HCT116 (cell line): ENCODE data around the gene SULT1C4. TPM values are rescaled to one million over a fixed set of nuclear protein-coding genes. Genes with fewer than 3 reads are reported as not detected.

Source experiments
- ATAC-seq: fragments of 200-7000 bp; cut with Tn5 transposase; 2 replicates; pipeline ENCODE4 v1.9.1; 2020; ENCODE audit warnings: mild to moderate bottlenecking, moderate library complexity
- BruUV-seq: library from RNA; stranded (reverse); fragments of 400-500 nt; replicated peaks from 2 replicates; lab custom pipeline; 2021; lab: Mats Ljungman, UMichigan
- CTCF ChIA-PET: fragments of 300-600 bp; sonication (Branson Sonifier 250); formaldehyde crosslinking; loops from one replicate; lab custom pipeline; 2021; ENCODE audit warnings: antibody characterized with exemption; lab: Charles Lee
- POLR2A ChIA-PET: fragments of 300-600, 350-600 bp; sonication (Branson Sonifier 250); formaldehyde crosslinking; loops from one replicate; lab custom pipeline; 2021; ENCODE audit warnings: antibody characterized with exemption; lab: Charles Lee
- RAD21 ChIA-PET, 2 experiments: fragments of 300-600 bp; sonication (Branson Sonifier 250); formaldehyde crosslinking; loops; one replicate each; lab custom pipeline; 2023; ENCODE audit warnings: low total read pairs in 2 of 2; ENCODE audit not compliant: uncharacterized antibody in 2 of 2, unreplicated experiment in 2 of 2, low non-redundant PET in 1 of 2; lab: Charles Lee
- DNase-seq: peaks from one replicate; pipeline ENCODE4 v3.0.0-alpha.2; 2010; ENCODE audit warnings: low read depth, low spot score
- H2AFZ ChIP-seq: fragments of 200-600 bp; shearing (Covaris generic), sonication (generic); 2 replicates; pipeline ENCODE4 v1.6.1; 2017; ENCODE audit warnings: low read depth, mixed run types, mixed read lengths, antibody characterized with exemption, low read length; ENCODE audit not compliant: poor library complexity, severe bottlenecking
- H3K27ac ChIP-seq: 2 replicates; pipeline ENCODE4 v1.5.1; 2012; ENCODE audit warnings: low read depth, low read length
- H3K27me3 ChIP-seq: fragments of 200-600 bp; sonication (generic); 2 replicates; pipeline ENCODE4 v1.6.1; 2016; ENCODE audit warnings: mixed run types, low read length, mixed read lengths; ENCODE audit not compliant: insufficient read depth
- H3K36me3 ChIP-seq, 2 experiments: fragments of 200-500 bp in 1 of 2; fragments of 200-600 bp in 1 of 2; sonication (Bioruptor generic) in 1 of 2; sonication (generic) in 1 of 2; 2 replicates each; pipeline versions ENCODE4 v1.5.1 to v1.6.1; 2014 to 2016; ENCODE audit warnings: low read length in 2 of 2, inconsistent platforms in 1 of 2, mixed read lengths in 1 of 2, mixed run types in 1 of 2; ENCODE audit not compliant: insufficient read depth in 2 of 2, control insufficient read depth in 1 of 2
- H3K4me1 ChIP-seq, 2 experiments: fragments of 200-600 bp in 1 of 2; sonication (generic) in 1 of 2; 2 replicates each; pipeline versions ENCODE4 v1.5.1 to v1.6.1; 2012 to 2017; ENCODE audit warnings: low read length in 2 of 2, inconsistent platforms in 1 of 2, mild to moderate bottlenecking in 1 of 2, mixed read lengths in 1 of 2, mixed run types in 1 of 2, moderate library complexity in 1 of 2; ENCODE audit not compliant: insufficient read depth in 2 of 2, control insufficient read depth in 1 of 2
- H3K4me2 ChIP-seq: fragments of 200-600 bp; sonication (generic); 2 replicates; pipeline ENCODE4 v1.6.1; 2017; ENCODE audit warnings: mixed run types, low read length, mixed read lengths
- H3K4me3 ChIP-seq, 2 experiments: fragments of 200-600 bp in 1 of 2; sonication (generic) in 1 of 2; replicated peaks in 1 of 2; 2 replicates each; pipeline ENCODE4 v1.5.1; 2011 to 2016; ENCODE audit warnings: low read length in 2 of 2, control low read depth in 1 of 2, low read depth in 1 of 2, mild to moderate bottlenecking in 1 of 2, mixed read lengths in 1 of 2, mixed run types in 1 of 2
- H3K79me2 ChIP-seq: fragments of 200-600 bp; sonication (generic); 2 replicates; pipeline ENCODE4 v1.6.1; 2017; ENCODE audit warnings: mild to moderate bottlenecking, mixed run types, low read length, moderate library complexity, mixed read lengths; ENCODE audit not compliant: insufficient read depth
- H3K9ac ChIP-seq: fragments of 200-600 bp; sonication (generic); 2 replicates; pipeline ENCODE4 v1.6.1; 2016; ENCODE audit warnings: low read length, mixed read lengths
- H3K9me2 ChIP-seq: fragments of 200-600 bp; sonication (generic), shearing (Covaris generic); 2 replicates; pipeline ENCODE4 v1.6.1; 2017; ENCODE audit warnings: mixed run types, mild to moderate bottlenecking, moderate library complexity; ENCODE audit not compliant: insufficient read depth
- H3K9me3 ChIP-seq, 2 experiments: fragments of 200-500 bp in 1 of 2; fragments of 200-600 bp in 1 of 2; sonication (Bioruptor generic) in 1 of 2; sonication (generic) in 1 of 2; 2 replicates each; pipeline ENCODE4 v1.6.1; 2014 to 2017; ENCODE audit warnings: low read length in 2 of 2, mixed read lengths in 2 of 2, inconsistent platforms in 1 of 2, low read depth in 1 of 2, mild to moderate bottlenecking in 1 of 2, mixed run types in 1 of 2, moderate library complexity in 1 of 2; ENCODE audit not compliant: control insufficient read depth in 1 of 2, insufficient read depth in 1 of 2
- H4K20me1 ChIP-seq: fragments of 200-600 bp; sonication (generic), shearing (Covaris generic); 2 replicates; pipeline ENCODE4 v1.6.1; 2017; ENCODE audit warnings: mixed run types, mild to moderate bottlenecking, moderate library complexity; ENCODE audit not compliant: insufficient read depth
- CBX3 ChIP-seq: IDR thresholded peaks from 2 replicates; pipeline ENCODE4 v1.6.1; 2012; ENCODE audit warnings: low read depth
- CEBPB ChIP-seq: IDR thresholded peaks from 2 replicates; pipeline ENCODE4 v1.6.1; 2012; ENCODE audit warnings: low read depth
- EGR1 ChIP-seq: IDR thresholded peaks from 2 replicates; pipeline ENCODE4 v1.6.1; 2012; ENCODE audit warnings: low read depth
- ELF1 ChIP-seq: IDR thresholded peaks from 2 replicates; pipeline ENCODE4 v1.6.1; 2012; ENCODE audit warnings: low read depth, borderline replicate concordance
- EZH2phosphoT487 ChIP-seq: fragments of 200-600 bp; IDR thresholded peaks from 2 replicates; pipeline ENCODE4 v1.6.1; 2018; ENCODE audit warnings: antibody characterized with exemption, borderline replicate concordance
- JUND ChIP-seq: IDR thresholded peaks from 2 replicates; pipeline ENCODE4 v1.6.1; 2012
- POLR2A ChIP-seq: IDR thresholded peaks from 2 replicates; pipeline ENCODE4 v1.7.0; 2011; ENCODE audit warnings: borderline replicate concordance; ENCODE audit not compliant: insufficient read depth, insufficient read length; ENCODE audit errors: extremely low read depth
- POLR2AphosphoS5 ChIP-seq: IDR thresholded peaks from 2 replicates; pipeline ENCODE4 v1.6.1; 2011; ENCODE audit warnings: mild to moderate bottlenecking, low read depth, low read length, moderate library complexity
- RAD21 ChIP-seq: IDR thresholded peaks from 2 replicates; pipeline ENCODE4 v1.6.1; 2012; ENCODE audit warnings: low read depth, mild to moderate bottlenecking
- TCF7L2 ChIP-seq: IDR thresholded peaks from 2 replicates; pipeline ENCODE4 v1.7.0; 2011; ENCODE audit warnings: borderline replicate concordance, inconsistent platforms; ENCODE audit not compliant: insufficient read depth, insufficient read length; ENCODE audit errors: extremely low read depth
- YY1 ChIP-seq: IDR thresholded peaks from 2 replicates; pipeline ENCODE4 v1.6.1; 2011; ENCODE audit warnings: low read length, low read depth, moderate library complexity, mild to moderate bottlenecking; ENCODE audit not compliant: insufficient replicate concordance; ENCODE audit errors: extremely low read depth
- ZFX ChIP-seq: fragments of 450-650 bp; IDR thresholded peaks from 2 replicates; pipeline ENCODE4 v1.6.1; 2017
- ZNF274 ChIP-seq: fragments of 200-500 bp; sonication (Bioruptor generic); IDR thresholded peaks from 2 replicates; pipeline ENCODE4 v1.6.1; 2014; ENCODE audit warnings: mild to moderate bottlenecking, low read depth, low read length, inconsistent platforms
- intact Hi-C: fragments of 100-400 bp; cut with micrococcal nuclease; formaldehyde crosslinking; loops from 2 replicates; pipeline ENCODE4 v1.10.0; 2022
- total RNA-seq: library from RNA; stranded (reverse); gene quantifications from one replicate; pipeline ENCODE4 v1.2.1, GENCODE V29; 2021; ENCODE audit not compliant: unreplicated experiment
- TF ChIP-seq, protein P1 (sequence below), 3 experiments: fragments of 200-600 bp in 1 of 3; sonication (generic) in 1 of 3; IDR thresholded peaks in 2 of 3; conservative IDR thresholded peaks in 1 of 3; 2 replicates each; pipeline ENCODE4 v1.5.1; 2012 to 2017; ENCODE audit warnings: low read depth in 2 of 3, low read length in 2 of 3, antibody characterized with exemption in 1 of 3, borderline replicate concordance in 1 of 3, control low read depth in 1 of 3, mild to moderate bottlenecking in 1 of 3, mixed read lengths in 1 of 3, mixed run types in 1 of 3, moderate library complexity in 1 of 3; ENCODE audit not compliant: insufficient read depth in 1 of 3
- TF ChIP-seq, protein P2 (sequence below): IDR thresholded peaks from 2 replicates; pipeline ENCODE4 v1.6.1; 2012
- TF ChIP-seq, protein P3 (sequence below): IDR thresholded peaks from 2 replicates; pipeline ENCODE4 v1.6.1; 2012
- TF ChIP-seq, protein P4 (sequence below): IDR thresholded peaks from 2 replicates; pipeline ENCODE4 v1.6.1; 2011; ENCODE audit warnings: mild to moderate bottlenecking, low read length, moderate library complexity; ENCODE audit not compliant: insufficient replicate concordance; ENCODE audit errors: extremely low read depth

Gene SULT1C4
- total RNA-seq, 1 experiment from 2014 or later, result not detected

DNA sequence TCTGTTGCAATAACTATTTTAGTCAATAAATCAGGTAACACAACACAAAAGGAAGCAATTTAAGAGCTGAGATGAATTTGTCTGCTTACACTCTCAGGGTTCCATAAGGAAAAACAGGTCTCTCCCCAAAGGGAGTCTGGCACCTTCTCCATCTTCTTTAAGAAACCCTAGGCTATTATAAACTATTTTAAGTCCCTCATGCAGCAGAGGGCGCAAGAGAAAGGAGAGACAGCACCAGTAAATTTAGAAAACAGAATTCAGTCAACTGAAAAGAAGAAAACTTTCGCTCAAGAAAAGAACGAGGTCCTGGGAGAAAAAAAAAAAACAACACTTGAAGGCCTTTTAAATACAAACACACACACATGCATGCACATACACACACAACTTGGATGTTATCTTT is 19.1 kb downstream of the SULT1C4 start:
- no peaks in the 10 kb centered on the region for H3K27me3 ChIP-seq
- no peaks in the 10 kb centered on the region for H3K4me1 ChIP-seq
- TF ChIP-seq TCF7L2 (no peak), RAD21 (peak; percentile 45; the same call in 1 of the 2 replicates)
- TF ChIP-seq, protein P1, sequence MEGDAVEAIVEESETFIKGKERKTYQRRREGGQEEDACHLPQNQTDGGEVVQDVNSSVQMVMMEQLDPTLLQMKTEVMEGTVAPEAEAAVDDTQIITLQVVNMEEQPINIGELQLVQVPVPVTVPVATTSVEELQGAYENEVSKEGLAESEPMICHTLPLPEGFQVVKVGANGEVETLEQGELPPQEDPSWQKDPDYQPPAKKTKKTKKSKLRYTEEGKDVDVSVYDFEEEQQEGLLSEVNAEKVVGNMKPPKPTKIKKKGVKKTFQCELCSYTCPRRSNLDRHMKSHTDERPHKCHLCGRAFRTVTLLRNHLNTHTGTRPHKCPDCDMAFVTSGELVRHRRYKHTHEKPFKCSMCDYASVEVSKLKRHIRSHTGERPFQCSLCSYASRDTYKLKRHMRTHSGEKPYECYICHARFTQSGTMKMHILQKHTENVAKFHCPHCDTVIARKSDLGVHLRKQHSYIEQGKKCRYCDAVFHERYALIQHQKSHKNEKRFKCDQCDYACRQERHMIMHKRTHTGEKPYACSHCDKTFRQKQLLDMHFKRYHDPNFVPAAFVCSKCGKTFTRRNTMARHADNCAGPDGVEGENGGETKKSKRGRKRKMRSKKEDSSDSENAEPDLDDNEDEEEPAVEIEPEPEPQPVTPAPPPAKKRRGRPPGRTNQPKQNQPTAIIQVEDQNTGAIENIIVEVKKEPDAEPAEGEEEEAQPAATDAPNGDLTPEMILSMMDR (IDR thresholded peaks at IDR 0.05 in 2 of 3, conservative IDR thresholded peaks at IDR 0.05 in 1 of 3; ENCODE audit: borderline replicate concordance in 1 of 3, insufficient read depth in 1 of 3, low read depth in 2 of 3, low read length in 2 of 3), result peak; percentile 19 to 46 (median 38); a peak in 4 of 6 replicates
- TF ChIP-seq, all 23 proteins: peak for 2
- H3K9me2 ChIP-seq, result no peaks in the 10 kb centered on the region
- H3K9me3 ChIP-seq, result no peaks in the 10 kb centered on the region
- no peaks in the 10 kb centered on the region for H3K36me3 ChIP-seq
- peak; percentile 8 for DNase-seq
- ChIA-PET POLR2A (no interaction called here), CTCF (interaction anchor here (1.1 to 3.2 kb wide), 2 partner anchors 9 to 187 kb away, joined by 3 to 11 read pairs; no protein-coding TSS in a partner anchor), RAD21 (no interaction called here)
- no peak overlapping the region for H3K4me2 ChIP-seq
- H2AFZ ChIP-seq, result no peak overlapping the region
- no peak overlapping the region for H3K4me3 ChIP-seq
- peak; percentile 83 for ATAC-seq
- no peak overlapping the region for H3K9ac ChIP-seq
- no peaks in the 10 kb centered on the region for H3K79me2 ChIP-seq
- BruUV-seq, result no TSS peak
- no peaks in the 10 kb centered on the region for H4K20me1 ChIP-seq
- intact Hi-C loops, result loop anchor here (1.0 kb wide), 1 partner anchor 187 kb away; no protein-coding TSS in a partner anchor
- no peak overlapping the region for H3K27ac ChIP-seq

DNA sequence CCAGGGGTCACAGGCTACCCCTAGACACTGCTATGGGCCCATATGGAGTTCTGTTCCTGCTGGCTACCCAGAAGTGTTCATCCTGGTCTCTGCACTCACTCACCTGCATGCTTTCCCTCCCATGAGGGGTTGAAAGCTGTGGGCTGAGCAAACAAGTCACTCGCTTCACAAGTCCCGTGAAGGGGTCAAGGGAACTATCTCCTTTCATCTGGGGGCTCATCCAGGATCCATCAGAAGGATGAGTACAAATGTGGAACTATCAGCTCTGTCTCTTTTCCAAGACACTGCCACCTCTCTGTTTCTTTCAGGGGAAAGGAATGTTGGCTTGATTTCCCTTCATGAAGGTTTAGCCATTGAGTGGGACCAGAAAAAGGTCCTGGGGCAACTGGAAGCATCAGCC is 21.7 kb downstream of the SULT1C4 start:
- ATAC-seq, result no peak
- Histone ChIP-seq H2AFZ (no peak overlapping the region), H3K9me3 (peaks cover 0 to under 1% of the 10 kb centered on the region in 2 experiments; a peak in 1 of 4 replicates), H3K9ac (no peak overlapping the region), H3K9me2 (no peaks in the 10 kb centered on the region), H4K20me1 (no peaks in the 10 kb centered on the region), H3K27ac (no peak overlapping the region), H3K79me2 (no peaks in the 10 kb centered on the region), H3K4me2 (no peak overlapping the region), H3K27me3 (no peaks in the 10 kb centered on the region), H3K4me3 (no peak overlapping the region), H3K4me1 (no peaks in the 10 kb centered on the region), H3K36me3 (no peaks in the 10 kb centered on the region)
- no TSS peak for BruUV-seq
- RAD21 ChIA-PET, result no interaction called here
- no peak for DNase-seq
- intact Hi-C loops, result no loop called here
- CTCF ChIA-PET, result no interaction called here
- POLR2A ChIA-PET, result no interaction called here
- TF ChIP-seq JUND (no peak), EGR1 (no peak), POLR2AphosphoS5 (no peak), ZFX (no peak), POLR2A (no peak), TCF7L2 (no peak), CBX3 (no peak), CEBPB (no peak), EZH2phosphoT487 (no peak), ZNF274 (no peak), RAD21 (no peak), YY1 (no peak), ELF1 (no peak)
- TF ChIP-seq, protein P2, sequence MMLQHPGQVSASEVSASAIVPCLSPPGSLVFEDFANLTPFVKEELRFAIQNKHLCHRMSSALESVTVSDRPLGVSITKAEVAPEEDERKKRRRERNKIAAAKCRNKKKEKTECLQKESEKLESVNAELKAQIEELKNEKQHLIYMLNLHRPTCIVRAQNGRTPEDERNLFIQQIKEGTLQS, result no peak
- TF ChIP-seq, protein P3, sequence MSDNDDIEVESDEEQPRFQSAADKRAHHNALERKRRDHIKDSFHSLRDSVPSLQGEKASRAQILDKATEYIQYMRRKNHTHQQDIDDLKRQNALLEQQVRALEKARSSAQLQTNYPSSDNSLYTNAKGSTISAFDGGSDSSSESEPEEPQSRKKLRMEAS, result no peak
- TF ChIP-seq, protein P4, sequence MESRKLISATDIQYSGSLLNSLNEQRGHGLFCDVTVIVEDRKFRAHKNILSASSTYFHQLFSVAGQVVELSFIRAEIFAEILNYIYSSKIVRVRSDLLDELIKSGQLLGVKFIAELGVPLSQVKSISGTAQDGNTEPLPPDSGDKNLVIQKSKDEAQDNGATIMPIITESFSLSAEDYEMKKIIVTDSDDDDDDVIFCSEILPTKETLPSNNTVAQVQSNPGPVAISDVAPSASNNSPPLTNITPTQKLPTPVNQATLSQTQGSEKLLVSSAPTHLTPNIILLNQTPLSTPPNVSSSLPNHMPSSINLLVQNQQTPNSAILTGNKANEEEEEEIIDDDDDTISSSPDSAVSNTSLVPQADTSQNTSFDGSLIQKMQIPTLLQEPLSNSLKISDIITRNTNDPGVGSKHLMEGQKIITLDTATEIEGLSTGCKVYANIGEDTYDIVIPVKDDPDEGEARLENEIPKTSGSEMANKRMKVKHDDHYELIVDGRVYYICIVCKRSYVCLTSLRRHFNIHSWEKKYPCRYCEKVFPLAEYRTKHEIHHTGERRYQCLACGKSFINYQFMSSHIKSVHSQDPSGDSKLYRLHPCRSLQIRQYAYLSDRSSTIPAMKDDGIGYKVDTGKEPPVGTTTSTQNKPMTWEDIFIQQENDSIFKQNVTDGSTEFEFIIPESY, result no peak
